Measurements from ENCODE around the gene MROH7. TPM values are rescaled to one million over a fixed set of nuclear protein-coding genes. Genes with fewer than 3 reads are reported as not detected.
"Not testable (repeated sequence)": the region's sequence is repeated elsewhere in the genome, so short reads cannot be mapped to it uniquely, and the experiment has no call there.

Gene MROH7
- total RNA-seq, 5 donors from 2014 or later (not counting 1 experiment from before 2014, with no cell fraction given) = 0.15 to 0.63 (median 0.25) TPM

DNA sequence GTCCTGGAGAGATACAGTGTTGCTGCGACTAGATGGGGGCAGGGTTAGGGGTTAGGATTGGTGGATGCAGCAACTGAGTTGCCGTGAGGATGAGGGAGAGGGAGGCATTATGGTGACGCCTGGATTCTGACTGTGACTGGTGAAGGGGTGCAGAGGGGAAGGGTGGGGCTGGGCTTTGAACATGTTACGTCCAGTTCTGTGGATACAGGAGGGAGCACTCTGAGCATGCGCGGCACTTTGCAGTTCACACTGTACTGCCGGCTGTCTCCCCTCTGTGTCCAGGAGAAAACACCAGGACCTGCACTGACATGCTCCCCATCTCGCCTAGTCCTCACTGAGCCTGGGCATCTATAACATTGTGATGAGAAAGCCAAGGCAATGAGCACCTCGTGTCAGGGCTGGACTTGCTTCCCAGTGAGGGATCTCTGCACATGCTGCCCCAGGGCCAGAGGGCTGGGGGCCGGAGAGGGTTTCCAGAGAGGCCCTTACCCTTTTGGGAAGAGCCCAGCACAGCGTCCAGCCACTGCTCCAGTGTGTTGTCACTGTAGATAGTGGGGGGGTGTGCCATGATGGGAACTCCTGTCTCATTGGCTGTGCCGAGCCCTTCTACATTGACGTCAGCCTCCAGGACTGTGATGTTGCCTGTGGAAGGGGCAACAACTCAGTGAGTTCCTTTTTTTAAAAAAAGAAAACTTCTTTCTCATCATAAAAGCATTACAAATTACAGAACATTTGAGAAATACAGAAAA is 25.9 kb upstream of the MROH7 start:
- H3K4me3 Mint-ChIP-seq = no peak overlapping the region

GRCh38 chr1:54619749-54620148 is 21.8 kb upstream of the MROH7 start:
- ChIA-PET CTCF (no interaction called here), POLR2A (no interaction called here)
- Mint-ChIP-seq H3K4me1 (no peaks in the 10 kb centered on the region), H3K27ac (no peak overlapping the region), H3K36me3 (no peaks in the 10 kb centered on the region), H3K4me3 (no peak overlapping the region), H3K27me3 (peaks cover 0 to 22% of the 10 kb centered on the region in 2 donors), H3K9me3 (no peaks in the 10 kb centered on the region)
- no peak for ATAC-seq (replicated peaks in 1 of 4)
- 76% methylated on average over 6 of the region's 8 CpGs for WGBS (ENCODE audit: insufficient coverage)
- no peaks in the 10 kb centered on the region for H3K9me3 ChIP-seq
- peaks cover 0 to 22% of the 10 kb centered on the region in 2 experiments for H3K27me3 ChIP-seq (replicated peaks in 1 of 2; ENCODE audit: control insufficient read depth in 2 of 2, extremely low read depth in 1 of 2, insufficient read depth in 2 of 2, low read length in 1 of 2)
- H3K4me1 ChIP-seq (ENCODE audit: control insufficient read depth in 1 of 2, extremely low read depth in 1 of 2, insufficient read depth in 2 of 2, low read length in 2 of 2) = no peaks in the 10 kb centered on the region
- no peak overlapping the region for H3K27ac ChIP-seq (ENCODE audit: low read length)
- H3K4me3 ChIP-seq (ENCODE audit: control insufficient read depth in 1 of 2, extremely low read depth in 1 of 2, low read length in 1 of 2) = no peak overlapping the region
- no peak for DNase-seq
- H3K36me3 ChIP-seq (ENCODE audit: control insufficient read depth in 2 of 2, extremely low read depth in 1 of 2, insufficient read depth in 1 of 2, low read length in 1 of 2) = no peaks in the 10 kb centered on the region

More for the DNA sequence above, 25.9 kb upstream of the MROH7 start:
- H3K36me3 ChIP-seq (ENCODE audit: control insufficient read depth in 2 of 2, extremely low read depth in 1 of 2, insufficient read depth in 1 of 2, low read length in 1 of 2) = no peaks in the 10 kb centered on the region
- H3K9me3 Mint-ChIP-seq = no peaks in the 10 kb centered on the region
- ChIA-PET CTCF (interaction anchor here in 1 of 2 donors (0.7 kb wide), 1 partner anchor 763 kb away, joined by 3 read pairs; no protein-coding TSS in a partner anchor), POLR2A (no interaction called here)
- ATAC-seq (replicated peaks in 1 of 4) (no peak), DNase-seq (no peak)
- H3K27me3 Mint-ChIP-seq = peaks cover 0 to 11% of the 10 kb centered on the region in 2 donors
- 80% methylated on average over 11 of the region's 13 CpGs for WGBS (ENCODE audit: insufficient coverage)
- no peak overlapping the region for H3K27ac ChIP-seq (ENCODE audit: low read length)
- H3K4me1 Mint-ChIP-seq = no peaks in the 10 kb centered on the region
- H3K4me3 ChIP-seq (ENCODE audit: control insufficient read depth in 1 of 2, extremely low read depth in 1 of 2, low read length in 1 of 2) = no peak overlapping the region
- H3K27me3 ChIP-seq (replicated peaks in 1 of 2; ENCODE audit: control insufficient read depth in 2 of 2, extremely low read depth in 1 of 2, insufficient read depth in 2 of 2, low read length in 1 of 2) = peaks cover 0 to 22% of the 10 kb centered on the region in 2 experiments
- H3K4me1 ChIP-seq (ENCODE audit: control insufficient read depth in 1 of 2, extremely low read depth in 1 of 2, insufficient read depth in 2 of 2, low read length in 2 of 2) = no peaks in the 10 kb centered on the region
- H3K36me3 Mint-ChIP-seq = no peaks in the 10 kb centered on the region
- H3K27ac Mint-ChIP-seq = no peak overlapping the region
- no peaks in the 10 kb centered on the region for H3K9me3 ChIP-seq

DNA sequence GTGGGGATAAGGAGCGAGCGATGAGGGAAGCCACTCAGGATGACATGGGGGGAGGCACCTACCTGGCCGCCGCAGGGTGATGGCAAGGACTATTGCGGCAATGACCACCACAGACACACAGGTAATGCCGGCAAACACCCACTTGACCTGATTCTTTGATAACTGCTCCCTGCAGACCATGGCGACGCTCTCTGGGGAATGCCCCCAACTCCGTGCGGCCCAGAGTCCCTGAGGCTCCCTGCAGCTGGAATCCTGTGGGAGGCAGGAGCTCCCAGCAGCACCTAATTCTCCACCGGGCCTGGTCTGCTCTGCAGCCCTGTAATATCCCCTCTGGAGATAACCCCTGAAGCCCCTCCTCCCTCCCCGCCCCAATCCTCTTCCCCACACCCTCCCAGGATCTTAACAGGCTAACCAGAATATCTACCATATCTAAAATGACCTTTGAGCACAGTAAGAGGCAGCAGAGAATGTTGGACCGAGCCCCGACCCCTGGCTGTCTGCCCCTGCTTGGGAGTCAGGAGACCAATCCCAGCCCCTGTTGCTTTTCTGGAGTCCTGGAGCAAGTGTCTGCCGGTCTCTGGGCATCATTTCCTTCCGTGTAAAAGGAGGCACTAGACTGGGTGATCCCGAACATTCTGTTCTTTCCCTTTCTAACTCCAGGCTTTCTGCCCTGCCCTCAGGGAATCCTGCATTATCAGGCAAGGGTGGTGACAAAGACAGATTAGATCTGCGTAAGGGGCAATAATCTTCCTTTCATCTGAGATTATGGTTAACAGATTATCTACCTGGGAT is 18.2 kb upstream of the MROH7 start, which contains the start of gene FAM151A:
TSS of gene FAM151A (minus strand) at position 310 of the 792 bp plus-strand sequence. CDS start at position 180, 130 bp downstream.
- ATAC-seq (replicated peaks in 1 of 4) (no peak), DNase-seq (no peak)
- H3K4me1 ChIP-seq (ENCODE audit: control insufficient read depth in 1 of 2, extremely low read depth in 1 of 2, insufficient read depth in 2 of 2, low read length in 2 of 2) = no peaks in the 10 kb centered on the region
- ChIA-PET POLR2A (no interaction called here), CTCF (no interaction called here)
- 92% methylated on average over 10 of the region's 18 CpGs for WGBS (ENCODE audit: insufficient coverage)
- Mint-ChIP-seq H3K36me3 (no peaks in the 10 kb centered on the region), H3K27me3 (peaks cover 0 to 19% of the 10 kb centered on the region in 2 donors), H3K27ac (no peak within 1 kb of the TSS), H3K4me1 (no peaks in the 10 kb centered on the region), H3K4me3 (no peak within 1 kb of the TSS), H3K9me3 (no peaks in the 10 kb centered on the region)
- H3K27me3 ChIP-seq (replicated peaks in 1 of 2; ENCODE audit: control insufficient read depth in 2 of 2, extremely low read depth in 1 of 2, insufficient read depth in 2 of 2, low read length in 1 of 2) = peaks cover 0 to 23% of the 10 kb centered on the region in 2 experiments
- no peak within 1 kb of the TSS for H3K4me3 ChIP-seq (ENCODE audit: control insufficient read depth in 1 of 2, extremely low read depth in 1 of 2, low read length in 1 of 2)
- no peaks in the 10 kb centered on the region for H3K36me3 ChIP-seq (ENCODE audit: control insufficient read depth in 2 of 2, extremely low read depth in 1 of 2, insufficient read depth in 1 of 2, low read length in 1 of 2)
- no peak within 1 kb of the TSS for H3K27ac ChIP-seq (ENCODE audit: low read length)
- no peaks in the 10 kb centered on the region for H3K9me3 ChIP-seq

- CTCF ChIA-PET = no interaction called here
- no peaks in the 10 kb centered on the region for H3K9me3 ChIP-seq
- ATAC-seq (replicated peaks in 1 of 4) (no peak), DNase-seq (no peak)
- WGBS (ENCODE audit: insufficient coverage) = 74% methylated on average over 4 of the region's 8 CpGs
- no peaks in the 10 kb centered on the region for H3K9me3 Mint-ChIP-seq
- no peak overlapping the region for H3K4me3 Mint-ChIP-seq
- no peaks in the 10 kb centered on the region for H3K4me1 Mint-ChIP-seq
- H3K27me3 ChIP-seq (replicated peaks in 1 of 2; ENCODE audit: control insufficient read depth in 2 of 2, extremely low read depth in 1 of 2, insufficient read depth in 2 of 2, low read length in 1 of 2) = peaks cover 0 to 15% of the 10 kb centered on the region in 2 experiments
- H3K36me3 Mint-ChIP-seq = no peaks in the 10 kb centered on the region
- no peak overlapping the region for H3K4me3 ChIP-seq (ENCODE audit: control insufficient read depth in 1 of 2, extremely low read depth in 1 of 2, low read length in 1 of 2)
- no peaks in the 10 kb centered on the region for H3K36me3 ChIP-seq (ENCODE audit: control insufficient read depth in 2 of 2, extremely low read depth in 1 of 2, insufficient read depth in 1 of 2, low read length in 1 of 2)
- no peaks in the 10 kb centered on the region for H3K4me1 ChIP-seq (ENCODE audit: control insufficient read depth in 1 of 2, extremely low read depth in 1 of 2, insufficient read depth in 2 of 2, low read length in 2 of 2)
- H3K27me3 Mint-ChIP-seq = peaks cover 0 to 16% of the 10 kb centered on the region in 2 donors
- POLR2A ChIA-PET = no interaction called here
- H3K27ac Mint-ChIP-seq = no peak overlapping the region
- no peak overlapping the region for H3K27ac ChIP-seq (ENCODE audit: low read length)
These were observed 16.8 kb upstream of the MROH7 start for GRCh38 chr1:54624466-54625464.

DNA sequence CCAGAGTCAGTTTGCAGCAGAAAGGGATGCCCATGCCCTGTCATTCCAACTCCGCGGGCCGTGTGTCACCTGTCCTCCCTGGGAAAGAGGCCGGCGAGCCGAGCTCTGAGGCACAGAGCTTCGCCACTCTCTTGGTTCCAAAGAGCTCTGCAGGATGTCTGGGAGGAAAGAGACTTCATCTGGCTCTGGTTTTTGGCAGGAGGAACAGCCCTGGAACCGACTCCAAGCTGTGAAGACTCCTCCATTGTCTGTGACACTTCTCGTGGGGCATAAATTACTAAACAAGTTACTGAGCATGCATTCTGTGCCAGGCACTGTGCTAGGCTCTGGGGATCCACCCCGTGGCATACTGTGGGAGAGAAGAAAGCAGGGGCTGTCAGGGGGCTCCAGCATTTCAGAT is 14.4 kb upstream of the MROH7 start:
- Histone ChIP-seq H3K9me3 (no peaks in the 10 kb centered on the region), H3K27ac (ENCODE audit: low read length) (no peak overlapping the region), H3K36me3 (ENCODE audit: control insufficient read depth in 2 of 2, extremely low read depth in 1 of 2, insufficient read depth in 1 of 2, low read length in 1 of 2) (no peaks in the 10 kb centered on the region), H3K4me3 (ENCODE audit: control insufficient read depth in 1 of 2, extremely low read depth in 1 of 2, low read length in 1 of 2) (no peak overlapping the region), H3K27me3 (replicated peaks in 1 of 2; ENCODE audit: control insufficient read depth in 2 of 2, extremely low read depth in 1 of 2, insufficient read depth in 2 of 2, low read length in 1 of 2) (peaks cover 0 to 13% of the 10 kb centered on the region in 2 experiments), H3K4me1 (ENCODE audit: control insufficient read depth in 1 of 2, extremely low read depth in 1 of 2, insufficient read depth in 2 of 2, low read length in 2 of 2) (no peaks in the 10 kb centered on the region)
- Mint-ChIP-seq H3K36me3 (no peaks in the 10 kb centered on the region), H3K4me1 (no peaks in the 10 kb centered on the region), H3K27ac (no peak overlapping the region), H3K9me3 (peaks cover 0 to 3% (median 0%) of the 10 kb centered on the region in 3 donors), H3K4me3 (no peak overlapping the region), H3K27me3 (peaks cover 5 to 14% of the 10 kb centered on the region in 2 donors)
- WGBS (ENCODE audit: insufficient coverage) = 73% methylated on average over 10 of the region's 10 CpGs
- ChIA-PET POLR2A (no interaction called here), CTCF (no interaction called here)
- DNase-seq (no peak), ATAC-seq (replicated peaks in 1 of 4) (no peak)

DNA sequence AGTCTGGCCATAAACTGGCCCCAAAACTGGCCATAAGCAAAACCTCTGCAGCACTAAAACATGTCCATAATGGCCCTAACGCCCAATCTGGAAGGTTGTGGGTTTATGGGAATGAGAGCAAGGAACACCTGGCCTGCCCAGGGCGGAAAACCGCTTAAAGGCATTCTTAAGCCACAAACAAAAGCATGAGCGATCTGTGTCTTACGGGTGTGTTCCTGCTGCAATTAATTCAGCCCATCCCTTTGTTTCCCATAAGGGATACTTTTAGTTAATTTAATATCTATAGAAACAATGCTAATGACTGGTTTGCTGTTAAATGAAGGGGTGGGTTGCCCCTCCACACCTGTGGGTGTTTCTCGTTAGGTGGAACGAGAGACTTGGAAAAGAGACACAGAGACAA is 5.8 kb upstream of the MROH7 start:
- ATAC-seq (replicated peaks in 1 of 4); H3K36me3 Mint-ChIP-seq; H3K4me3 Mint-ChIP-seq; H3K4me1 Mint-ChIP-seq; H3K9me3 Mint-ChIP-seq; H3K9me3 ChIP-seq; H3K4me1 ChIP-seq (ENCODE audit: control insufficient read depth in 1 of 2, extremely low read depth in 1 of 2, insufficient read depth in 2 of 2, low read length in 2 of 2); DNase-seq; CTCF ChIA-PET; H3K36me3 ChIP-seq (ENCODE audit: control insufficient read depth in 2 of 2, extremely low read depth in 1 of 2, insufficient read depth in 1 of 2, low read length in 1 of 2); POLR2A ChIA-PET; H3K27ac ChIP-seq (ENCODE audit: low read length); H3K27ac Mint-ChIP-seq; H3K4me3 ChIP-seq (ENCODE audit: control insufficient read depth in 1 of 2, extremely low read depth in 1 of 2, low read length in 1 of 2): not testable (repeated sequence)
- WGBS (ENCODE audit: insufficient coverage) = no CpG with 5 or more reads among the region's 7 CpGs
- H3K27me3 ChIP-seq (replicated peaks in 1 of 2; ENCODE audit: control insufficient read depth in 2 of 2, extremely low read depth in 1 of 2, insufficient read depth in 2 of 2, low read length in 1 of 2) = peaks cover 0 to 10% of the 10 kb centered on the region in 2 experiments
- H3K27me3 Mint-ChIP-seq = peaks cover 14 to 23% of the 10 kb centered on the region in 2 donors

Measured in T-cell (primary cell).